ENCODE results near the gene ANGPT4.

- TF ChIP-seq CTCF (IDR thresholded peaks at IDR 0.05) = peak; percentile 51
- TF ChIP-seq EZH2 (IDR thresholded peaks at IDR 0.05) = no peak
Measured at GRCh38 chr20:872855-873520, 43.1 kb downstream of the ANGPT4 start.

All from neural progenitor cell (in vitro differentiated cells).